Effector memory CD8-positive, alpha-beta T cell (primary cell): ENCODE results near the gene BHLHA9.

ENCODE experiments used
- ATAC-seq: fragments of 150-1000 bp; cut with Tn5 transposase; replicated peaks from 2 replicates; pipeline ENCODE4 v1.10.0; 2021; ENCODE audit warnings: mild to moderate bottlenecking, moderate library complexity
- DNase-seq, 3 experiments: peaks; one replicate each; pipeline ENCODE4 v3.0.0; 2021
- H3K27ac Mint-ChIP-seq, 2 donors: one replicate each; pipeline ENCODE4 v1.8.0; 2022; ENCODE audit warnings: mild to moderate bottlenecking in 2 of 2, mixed read lengths in 2 of 2, moderate library complexity in 2 of 2
- H3K27me3 Mint-ChIP-seq, 2 donors: one replicate each; pipeline ENCODE4 v1.8.0; 2022; ENCODE audit warnings: mixed read lengths in 2 of 2
- H3K36me3 Mint-ChIP-seq: one replicate; pipeline ENCODE4 v1.8.0; 2022; ENCODE audit warnings: mild to moderate bottlenecking, moderate library complexity, mixed read lengths; ENCODE audit not compliant: insufficient read depth
- H3K4me1 Mint-ChIP-seq, 2 donors: one replicate each; pipeline ENCODE4 v1.8.0; 2022; ENCODE audit warnings: low read depth in 2 of 2, mixed read lengths in 2 of 2
- H3K4me3 Mint-ChIP-seq, 2 donors: one replicate each; pipeline ENCODE4 v1.8.0; 2022; ENCODE audit warnings: mild to moderate bottlenecking in 2 of 2, mixed read lengths in 2 of 2, moderate library complexity in 2 of 2
- H3K9me3 Mint-ChIP-seq, 2 donors: one replicate each; pipeline ENCODE4 v1.8.0; 2022; ENCODE audit warnings: mixed read lengths in 2 of 2

The BHLHA9 gene

DNA sequence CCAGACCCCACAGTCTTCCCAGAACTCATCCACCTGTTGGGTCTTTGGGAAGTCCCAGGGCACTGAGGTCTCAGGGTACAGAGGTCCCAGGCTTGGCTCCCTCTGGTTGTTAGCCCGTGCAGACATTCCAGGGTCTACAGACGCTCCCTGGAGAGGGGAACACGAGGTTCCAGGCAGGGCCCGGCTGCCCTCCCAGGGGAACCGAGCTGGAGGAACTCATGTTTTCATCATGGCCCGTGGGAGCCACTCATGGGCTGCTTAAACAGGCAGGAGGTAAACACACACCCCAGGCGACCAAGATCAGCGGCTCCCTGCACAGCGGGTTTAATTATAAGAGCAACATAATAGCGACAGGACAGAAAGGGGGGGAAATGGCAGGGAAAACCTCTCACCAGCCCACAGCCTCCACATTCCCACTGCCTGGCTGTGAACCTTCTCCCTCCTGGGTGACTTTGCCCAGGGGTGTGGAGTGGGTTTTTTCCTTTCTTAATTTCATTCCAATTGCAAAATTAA lies 45.7 kb downstream of the BHLHA9 start:
- ATAC-seq (no peak), DNase-seq (no peak)
- Mint-ChIP-seq H3K36me3 (no peaks in the 10 kb centered on the region), H3K9me3 (no peaks in the 10 kb centered on the region), H3K27me3 (peaks cover 24 to 35% of the 10 kb centered on the region in 2 donors), H3K4me1 (no peaks in the 10 kb centered on the region), H3K4me3 (no peak overlapping the region), H3K27ac (no peak overlapping the region)
